ENCODE results near the gene POLR3G.

Gene POLR3G

GRCh38 chr5:90474235-90475107, at the start of gene POLR3G, which contains the start of gene MBLAC2:
POLR3G (plus strand) TSS chr5:90474864; CDS start chr5:90485568, 10,704 bp downstream.
MBLAC2 (minus strand) TSS chr5:90474771; CDS start chr5:90474292, 479 bp downstream.
- peaks cover 6% of the 10 kb centered on the region for H3K36me3 Mint-ChIP-seq
- H3K4me1 Mint-ChIP-seq = peaks cover 19% of the 10 kb centered on the region
- H3K27me3 Mint-ChIP-seq = no peaks in the 10 kb centered on the region
- H3K4me3 Mint-ChIP-seq = peak within 1 kb of the TSS; percentile 100
- peak; percentile 87 for ATAC-seq (ENCODE audit: low read depth)
- peak within 1 kb of the TSS; percentile 86 for H3K27ac Mint-ChIP-seq
- H3K9me3 Mint-ChIP-seq = peaks cover under 1% of the 10 kb centered on the region
- DNase-seq (ENCODE audit: low spot score in 2 of 2) = peak; percentile 87 to 88

GRCh38 chr5:90434116-90434714, 40.4 kb upstream of the POLR3G start:
- ATAC-seq (ENCODE audit: low read depth) (peak; percentile 62), DNase-seq (ENCODE audit: low spot score in 2 of 2) (peak in 1 of 2 donors; percentile 16)
- H3K4me1 Mint-ChIP-seq = no peaks in the 10 kb centered on the region
- H3K27me3 Mint-ChIP-seq = peaks cover 4% of the 10 kb centered on the region
- no peak overlapping the region for H3K27ac Mint-ChIP-seq
- no peaks in the 10 kb centered on the region for H3K9me3 Mint-ChIP-seq
- H3K4me3 Mint-ChIP-seq = no peak overlapping the region
- H3K36me3 Mint-ChIP-seq = no peaks in the 10 kb centered on the region

GRCh38 chr5:90437663-90438062, 37.0 kb upstream of the POLR3G start:
- no peak for DNase-seq (ENCODE audit: low spot score in 2 of 2)
- peaks cover 2% of the 10 kb centered on the region for H3K4me1 Mint-ChIP-seq

GRCh38 chr5:90438100-90438499, 36.6 kb upstream of the POLR3G start:
- peaks cover 2% of the 10 kb centered on the region for H3K4me1 Mint-ChIP-seq
- no peak overlapping the region for H3K4me3 Mint-ChIP-seq
- H3K27me3 Mint-ChIP-seq = peaks cover 2% of the 10 kb centered on the region
- H3K36me3 Mint-ChIP-seq = no peaks in the 10 kb centered on the region
- DNase-seq (ENCODE audit: low spot score in 2 of 2) (no peak), ATAC-seq (ENCODE audit: low read depth) (no peak)
- no peaks in the 10 kb centered on the region for H3K9me3 Mint-ChIP-seq
- H3K27ac Mint-ChIP-seq = no peak overlapping the region

More at GRCh38 chr5:90437663-90438062, 37.0 kb upstream of the POLR3G start:
- Mint-ChIP-seq H3K4me3 (no peak overlapping the region), H3K27ac (no peak overlapping the region), H3K9me3 (no peaks in the 10 kb centered on the region), H3K27me3 (peaks cover 2% of the 10 kb centered on the region), H3K36me3 (no peaks in the 10 kb centered on the region)
- ATAC-seq (ENCODE audit: low read depth) = no peak

- Mint-ChIP-seq H3K4me1 (peaks cover 2% of the 10 kb centered on the region), H3K36me3 (no peaks in the 10 kb centered on the region), H3K4me3 (peak overlapping the region; percentile 66), H3K27ac (no peak overlapping the region), H3K9me3 (no peaks in the 10 kb centered on the region), H3K27me3 (peaks cover 2% of the 10 kb centered on the region)
- no peak for ATAC-seq (ENCODE audit: low read depth)
- no peak for DNase-seq (ENCODE audit: low spot score in 2 of 2)
Measured at GRCh38 chr5:90440644-90441043, 34.0 kb upstream of the POLR3G start.

- no peak for DNase-seq (ENCODE audit: low spot score in 2 of 2)
- Mint-ChIP-seq H3K9me3 (peaks cover 3% of the 10 kb centered on the region), H3K4me3 (no peak overlapping the region), H3K27ac (no peak overlapping the region), H3K27me3 (no peaks in the 10 kb centered on the region), H3K36me3 (no peaks in the 10 kb centered on the region), H3K4me1 (no peaks in the 10 kb centered on the region)
- ATAC-seq (ENCODE audit: low read depth) = no peak
Measured at GRCh38 chr5:90446961-90447360, 27.7 kb upstream of the POLR3G start.

GRCh38 chr5:90461288-90461687, 13.4 kb upstream of the POLR3G start:
- Mint-ChIP-seq H3K27me3 (no peaks in the 10 kb centered on the region), H3K4me1 (peaks cover 6% of the 10 kb centered on the region), H3K9me3 (no peaks in the 10 kb centered on the region), H3K27ac (no peak overlapping the region), H3K36me3 (peaks cover 10% of the 10 kb centered on the region), H3K4me3 (no peak overlapping the region)
- DNase-seq (ENCODE audit: low spot score in 2 of 2) = no peak
- no peak for ATAC-seq (ENCODE audit: low read depth)

GRCh38 chr5:90472783-90473395, 1.8 kb upstream of the POLR3G start:
- Mint-ChIP-seq H3K9me3 (peaks cover 8% of the 10 kb centered on the region), H3K27ac (peak overlapping the region; percentile 86), H3K27me3 (no peaks in the 10 kb centered on the region), H3K4me3 (peak overlapping the region; percentile 100), H3K36me3 (peaks cover 19% of the 10 kb centered on the region), H3K4me1 (peaks cover 19% of the 10 kb centered on the region)
- ATAC-seq (ENCODE audit: low read depth) = no peak
- DNase-seq (ENCODE audit: low spot score in 2 of 2) = no peak

GRCh38 chr5:90473396-90474234, 1.0 kb upstream of the POLR3G start:
- peak overlapping the region; percentile 100 for H3K4me3 Mint-ChIP-seq
- no peak for DNase-seq (ENCODE audit: low spot score in 2 of 2)
- peaks cover 19% of the 10 kb centered on the region for H3K4me1 Mint-ChIP-seq
- ATAC-seq (ENCODE audit: low read depth) = no peak
- H3K36me3 Mint-ChIP-seq = peaks cover 12% of the 10 kb centered on the region
- peaks cover 4% of the 10 kb centered on the region for H3K9me3 Mint-ChIP-seq
- H3K27ac Mint-ChIP-seq = peak overlapping the region; percentile 86
- H3K27me3 Mint-ChIP-seq = no peaks in the 10 kb centered on the region

GRCh38 chr5:90475436-90475980, 844 bp downstream of the POLR3G start:
- H3K27ac Mint-ChIP-seq = no peak overlapping the region

GRCh38 chr5:90476391-90476790, 1.7 kb downstream of the POLR3G start:
- ATAC-seq (ENCODE audit: low read depth) (no peak), DNase-seq (ENCODE audit: low spot score in 2 of 2) (no peak)
- Mint-ChIP-seq H3K36me3 (no peaks in the 10 kb centered on the region), H3K4me1 (peaks cover 13% of the 10 kb centered on the region), H3K9me3 (no peaks in the 10 kb centered on the region), H3K4me3 (no peak overlapping the region), H3K27ac (no peak overlapping the region), H3K27me3 (no peaks in the 10 kb centered on the region)

More at GRCh38 chr5:90475436-90475980, 844 bp downstream of the POLR3G start:
- Mint-ChIP-seq H3K36me3 (peaks cover 2% of the 10 kb centered on the region), H3K4me3 (peak overlapping the region; percentile 100), H3K27me3 (no peaks in the 10 kb centered on the region), H3K4me1 (peaks cover 18% of the 10 kb centered on the region), H3K9me3 (no peaks in the 10 kb centered on the region)
- ATAC-seq (ENCODE audit: low read depth) = no peak
- no peak for DNase-seq (ENCODE audit: low spot score in 2 of 2)

- no peak overlapping the region for H3K4me3 Mint-ChIP-seq
- DNase-seq (ENCODE audit: low spot score in 2 of 2) = no peak
- H3K27ac Mint-ChIP-seq = no peak overlapping the region
Measured at GRCh38 chr5:90477073-90477472, 2.4 kb downstream of the POLR3G start.

GRCh38 chr5:90477621-90478215, 3.1 kb downstream of the POLR3G start:
- Mint-ChIP-seq H3K27ac (no peak overlapping the region), H3K4me3 (no peak overlapping the region), H3K27me3 (no peaks in the 10 kb centered on the region), H3K4me1 (peaks cover 13% of the 10 kb centered on the region), H3K9me3 (no peaks in the 10 kb centered on the region), H3K36me3 (no peaks in the 10 kb centered on the region)
- ATAC-seq (ENCODE audit: low read depth) (no peak), DNase-seq (ENCODE audit: low spot score in 2 of 2) (no peak)

More at GRCh38 chr5:90477073-90477472, 2.4 kb downstream of the POLR3G start:
- Mint-ChIP-seq H3K4me1 (peaks cover 13% of the 10 kb centered on the region), H3K36me3 (no peaks in the 10 kb centered on the region), H3K9me3 (no peaks in the 10 kb centered on the region), H3K27me3 (no peaks in the 10 kb centered on the region)
- no peak for ATAC-seq (ENCODE audit: low read depth)

All from memory B cell (primary cell).